ENCODE measurements around the gene DRAXIN. TPM values are rescaled to one million over a fixed set of nuclear protein-coding genes. Genes with fewer than 3 reads are reported as not detected.

Gene DRAXIN
- total RNA-seq, 4 donors from 2014 or later = not detected

DNA sequence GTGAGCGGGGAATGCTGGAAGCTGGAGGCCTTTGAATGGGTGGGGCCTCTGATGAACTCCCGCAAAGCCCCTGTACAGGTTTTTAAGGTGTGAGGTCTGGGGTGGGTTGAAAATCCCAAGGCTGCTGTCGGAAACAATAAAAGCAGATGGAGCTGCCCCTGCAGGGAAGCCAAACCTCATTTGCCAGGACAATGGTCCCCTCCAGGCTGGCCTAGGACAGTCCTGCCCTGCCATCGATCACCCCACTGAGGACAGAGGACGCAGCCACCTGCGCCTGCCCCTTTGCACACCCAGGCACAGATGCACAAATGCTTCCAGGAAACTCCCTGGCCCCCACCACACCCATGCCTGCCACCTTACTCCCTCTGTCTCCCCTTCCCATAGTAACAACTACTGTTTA, 4.4 kb downstream of the DRAXIN start:
- DNase-seq (ENCODE audit: low spot score) (no peak), ATAC-seq (ENCODE audit: low FRiP score) (no peak)
- no peak for TF ChIP-seq CTCF (IDR thresholded peaks at IDR 0.05)

DNA sequence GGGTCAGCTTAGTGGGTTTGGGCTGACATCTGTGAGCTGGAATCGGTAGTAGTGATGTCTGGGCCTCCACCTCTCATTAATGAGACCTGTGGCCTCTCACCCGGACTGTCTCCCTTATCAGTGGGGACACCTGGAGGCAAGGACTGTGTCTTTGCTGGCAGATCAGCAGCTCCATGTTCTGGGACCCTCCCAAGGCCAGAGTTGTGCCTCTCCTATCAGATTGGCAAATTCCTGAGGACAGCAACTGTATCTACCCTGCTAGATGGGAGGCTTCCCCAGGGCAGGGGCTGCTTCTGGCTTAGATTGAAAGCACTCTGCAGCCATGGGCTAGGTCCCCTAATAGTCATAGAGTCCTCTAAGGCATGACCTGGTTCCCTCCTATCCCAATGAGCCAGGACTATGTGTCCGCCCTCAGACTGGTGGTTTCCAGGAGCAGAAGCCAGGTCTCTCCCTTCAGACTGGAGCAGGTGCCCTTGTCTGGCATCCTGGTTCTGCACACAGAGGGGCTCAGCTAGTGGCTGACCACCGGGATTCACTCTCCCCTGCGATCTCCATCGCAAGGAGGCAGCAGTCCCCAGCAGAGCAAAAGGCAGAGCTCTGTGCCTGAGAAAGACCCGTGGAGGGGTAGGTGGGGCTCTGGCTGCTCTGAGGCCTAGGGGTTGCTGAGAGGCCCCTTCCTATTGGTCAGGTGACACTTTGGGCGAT, 5.8 kb downstream of the DRAXIN start:
- TF ChIP-seq CTCF (IDR thresholded peaks at IDR 0.05) = no peak
- ATAC-seq (ENCODE audit: low FRiP score) (no peak), DNase-seq (ENCODE audit: low spot score) (no peak)

DNA sequence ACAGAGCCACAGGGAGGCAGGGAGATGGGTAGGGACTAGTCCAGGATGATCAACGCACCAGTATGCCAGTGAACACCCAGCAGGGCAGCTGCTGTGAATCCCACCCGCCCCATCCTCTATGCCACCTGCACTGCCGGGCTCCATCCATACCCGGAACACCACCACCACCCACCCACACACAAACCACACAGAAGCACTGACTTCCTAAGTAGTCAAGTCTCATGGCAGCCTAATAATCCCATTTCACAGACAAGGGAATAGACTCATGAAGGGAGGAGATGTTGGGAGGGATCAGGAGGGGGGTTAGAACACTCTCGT, 6.3 kb downstream of the DRAXIN start:
- no peak for ATAC-seq (ENCODE audit: low FRiP score)

DNA sequence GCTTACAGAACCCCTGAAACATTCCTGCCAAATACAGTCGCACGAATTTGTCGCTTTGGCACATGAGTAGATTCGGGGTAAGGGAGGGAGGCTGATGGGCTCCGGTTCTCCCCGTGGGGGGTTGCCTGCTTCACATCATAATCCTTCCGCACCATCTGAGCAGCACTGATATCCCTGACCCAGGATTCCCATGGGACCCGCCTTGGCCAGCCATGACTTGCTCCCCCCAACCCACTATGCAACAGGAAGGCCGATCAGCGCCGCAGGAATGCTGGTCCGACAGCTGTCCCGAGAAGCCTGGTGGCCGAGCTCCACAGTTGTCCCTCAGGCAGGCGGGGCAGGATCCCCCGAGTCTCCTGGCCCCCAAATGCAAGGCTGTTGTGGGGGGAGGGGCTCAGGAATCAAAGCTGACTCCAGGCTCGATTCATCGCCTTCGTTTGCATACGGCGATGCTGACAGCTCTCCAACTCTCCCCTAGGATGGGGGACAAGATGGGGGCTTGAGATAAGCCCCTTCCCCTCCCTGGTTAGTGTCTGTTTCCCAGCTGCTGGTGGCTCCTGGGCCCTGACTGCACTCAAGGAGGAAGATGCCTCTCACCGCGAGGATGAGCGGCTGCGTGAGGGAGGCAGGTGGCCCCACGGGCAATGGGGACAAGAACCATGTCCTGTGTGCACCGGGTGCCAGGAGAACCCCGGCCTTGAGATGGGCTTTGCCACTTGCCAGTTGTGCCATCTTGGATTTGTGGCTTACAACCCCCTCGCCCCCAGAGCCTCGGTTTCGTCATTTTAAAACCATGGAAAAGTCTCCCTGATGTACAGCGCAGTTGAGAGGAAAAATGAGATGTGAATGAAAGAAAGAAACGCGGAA, 9.3 kb downstream of the DRAXIN start:
- DNase-seq (ENCODE audit: low spot score) (no peak), ATAC-seq (ENCODE audit: low FRiP score) (no peak)
- TF ChIP-seq CTCF (IDR thresholded peaks at IDR 0.05) = no peak

More for the DNA sequence above, 6.3 kb downstream of the DRAXIN start:
- no peak for DNase-seq (ENCODE audit: low spot score)
- no peak for TF ChIP-seq CTCF (IDR thresholded peaks at IDR 0.05)

GRCh38 chr1:11701551-11701961, 10.0 kb downstream of the DRAXIN start:
- ATAC-seq (ENCODE audit: low FRiP score) = peak; percentile 46
- no peak for TF ChIP-seq CTCF (IDR thresholded peaks at IDR 0.05)
- DNase-seq (ENCODE audit: low spot score) = no peak

DNA sequence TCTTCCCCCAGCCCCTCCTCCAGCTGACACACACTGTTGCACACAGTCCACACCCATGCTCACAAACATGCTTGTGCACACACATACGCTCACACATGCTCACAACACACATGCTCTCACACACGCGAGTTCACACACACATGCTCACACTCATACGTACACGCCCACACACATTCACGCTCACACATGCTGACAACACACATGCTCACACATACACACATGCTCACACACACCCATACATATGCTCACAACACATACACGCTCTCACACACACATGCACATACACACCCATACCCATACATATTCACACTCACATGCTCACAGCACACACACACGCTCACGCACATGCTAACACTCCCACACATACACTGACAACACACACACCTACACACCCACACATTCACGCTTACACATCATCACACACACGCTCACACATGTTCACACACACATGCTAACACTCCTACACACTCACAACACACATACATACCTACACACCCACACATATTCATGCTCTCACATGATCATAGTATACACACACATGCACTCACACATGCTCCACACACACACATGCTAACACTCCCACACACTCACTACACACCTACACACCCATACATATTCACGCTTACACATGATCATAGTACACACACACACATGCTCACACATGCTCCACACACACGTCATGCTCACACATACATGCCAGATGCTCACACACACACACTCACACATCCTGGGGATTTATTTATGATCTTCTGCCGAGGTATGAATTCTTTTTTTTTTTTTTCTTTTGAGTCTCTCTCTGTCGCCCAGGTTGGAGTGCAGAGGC, 10.7 kb downstream of the DRAXIN start:
- ATAC-seq (ENCODE audit: low FRiP score) = no peak
- no peak for DNase-seq (ENCODE audit: low spot score)
- TF ChIP-seq CTCF (IDR thresholded peaks at IDR 0.05) = no peak
